B cell (primary cell): Measurements from ENCODE around the gene ARHGEF4. TPM values are rescaled to one million over a fixed set of nuclear protein-coding genes. Genes with fewer than 3 reads are reported as not detected.

Source experiments
- ATAC-seq: fragments of 200-7000 bp; cut with Tn5 transposase; one replicate; pipeline ENCODE4 v1.10.0; 2021; ENCODE audit warnings: low read depth, mild to moderate bottlenecking, moderate number of reproducible peaks, moderate library complexity
- CTCF ChIA-PET: fragments of 350-600 bp; sonication (Branson Sonifier 250); formaldehyde crosslinking; loops from one replicate; lab custom pipeline; 2021; ENCODE audit warnings: antibody characterized with exemption, inconsistent platforms; lab: Charles Lee
- POLR2A ChIA-PET: fragments of 350-600 bp; sonication (Branson Sonifier 250); formaldehyde crosslinking; loops from one replicate; lab custom pipeline; 2021; ENCODE audit warnings: antibody characterized with exemption; lab: Charles Lee
- DNase-seq: peaks from one replicate; pipeline ENCODE4 v3.0.0; 2013
- H2AFZ ChIP-seq: 2 replicates; pipeline ENCODE4 v1.6.1; 2012; ENCODE audit warnings: mild to moderate bottlenecking, low read depth, low read length; ENCODE audit not compliant: insufficient read depth, poor library complexity, severe bottlenecking
- H3K27ac ChIP-seq, 2 donors: 1 replicate in 1 of 2; 2 replicates in 1 of 2; pipeline ENCODE4 v1.5.1; 2012 to 2013; ENCODE audit warnings: low read length in 2 of 2, mild to moderate bottlenecking in 2 of 2, moderate library complexity in 1 of 2
- H3K27me3 ChIP-seq, 4 experiments: fragments of 200-600 bp in 1 of 4; sonication (generic) in 1 of 4; replicated peaks in 1 of 4; 1 replicate in 2 of 4; 2 replicates in 2 of 4; pipeline versions ENCODE4 v1.6.1 to v1.7.0; 2013 to 2016; ENCODE audit warnings: low read length in 3 of 4, mild to moderate bottlenecking in 2 of 4, mixed read lengths in 1 of 4, moderate library complexity in 1 of 4; ENCODE audit not compliant: insufficient read depth in 4 of 4, control insufficient read depth in 3 of 4; ENCODE audit errors: control extremely low read depth in 1 of 4
- H3K36me3 ChIP-seq, 2 experiments: replicated peaks in 1 of 2; 1 replicate in 1 of 2; 2 replicates in 1 of 2; pipeline versions ENCODE4 v1.6.1 to v1.7.1; 2013; ENCODE audit warnings: low read length in 1 of 2; ENCODE audit not compliant: insufficient read depth in 2 of 2, control insufficient read depth in 1 of 2; ENCODE audit errors: control extremely low read depth in 1 of 2, extremely low read depth in 1 of 2
- H3K4me1 ChIP-seq, 2 donors: fragments of 200-600 bp in 1 of 2; sonication (generic) in 1 of 2; 1 replicate in 1 of 2; 2 replicates in 1 of 2; pipeline versions ENCODE4 v1.5.1 to v1.6.1; 2013 to 2017; ENCODE audit warnings: low read length in 2 of 2; ENCODE audit not compliant: control insufficient read depth in 2 of 2, insufficient read depth in 2 of 2
- H3K4me2 ChIP-seq: replicated peaks from 2 replicates; pipeline ENCODE3; 2012; ENCODE audit warnings: mild to moderate bottlenecking, low read depth, low read length; ENCODE audit not compliant: poor library complexity, severe bottlenecking
- H3K4me3 ChIP-seq, 5 experiments: fragments of 200-600 bp in 1 of 5; sonication (generic) in 1 of 5; 1 replicate in 3 of 5; 2 replicates in 2 of 5; pipeline versions ENCODE4 v1.5.1 to v1.7.0; 2011 to 2016; ENCODE audit warnings: low read length in 4 of 5, mild to moderate bottlenecking in 4 of 5, low read depth in 2 of 5, control low read depth in 1 of 5, moderate library complexity in 1 of 5; ENCODE audit not compliant: insufficient read depth in 1 of 5; ENCODE audit errors: control extremely low read depth in 1 of 5, extremely low read depth in 1 of 5
- H3K79me2 ChIP-seq: fragments of 200-600 bp; sonication (generic); one replicate; pipeline ENCODE4 v1.6.0; 2016; ENCODE audit warnings: low read length; ENCODE audit not compliant: control insufficient read depth, insufficient read depth
- H3K9ac ChIP-seq: fragments of 200-600 bp; sonication (generic); 2 replicates; pipeline ENCODE4 v1.6.1; 2017; ENCODE audit warnings: mild to moderate bottlenecking, low read length, moderate library complexity
- H3K9me3 ChIP-seq, 3 donors: one replicate each; pipeline versions ENCODE4 v1.6.1 to v1.7.1; 2013; ENCODE audit warnings: low read length in 2 of 3; ENCODE audit not compliant: control insufficient read depth in 2 of 3, insufficient read depth in 1 of 3; ENCODE audit errors: control extremely low read depth in 1 of 3
- H4K20me1 ChIP-seq: 2 replicates; pipeline ENCODE4 v1.6.0; 2012; ENCODE audit warnings: mild to moderate bottlenecking, low read length; ENCODE audit not compliant: insufficient read depth, control insufficient read depth, poor library complexity, severe bottlenecking
- H3K27ac Mint-ChIP-seq: one replicate; pipeline ENCODE4 v1.8.0; 2021; ENCODE audit warnings: mixed read lengths
- H3K27me3 Mint-ChIP-seq: one replicate; pipeline ENCODE4 v1.8.0; 2021; ENCODE audit warnings: mixed read lengths
- H3K4me1 Mint-ChIP-seq: one replicate; pipeline ENCODE4 v1.8.0; 2021; ENCODE audit warnings: mixed read lengths
- H3K4me3 Mint-ChIP-seq: one replicate; pipeline ENCODE4 v1.8.0; 2021; ENCODE audit warnings: mixed read lengths
- H3K9me3 Mint-ChIP-seq: one replicate; pipeline ENCODE4 v1.8.0; 2022; ENCODE audit warnings: mixed read lengths; ENCODE audit not compliant: insufficient read depth
- EZH2 ChIP-seq: IDR thresholded peaks from 2 replicates; pipeline ENCODE4 v1.6.1; 2012; ENCODE audit warnings: borderline replicate concordance, low read depth, mild to moderate bottlenecking, moderate library complexity, low read length; ENCODE audit not compliant: insufficient read depth, poor library complexity, severe bottlenecking
- WGBS: methylation state at CpG from one replicate; pipeline ENCODE4 v1.1.5; 2013; ENCODE audit warnings: missing lambda C conversion rate; ENCODE audit not compliant: insufficient coverage; 5-methylcytosine and 5-hydroxymethylcytosine counted together
- intact Hi-C: fragments of 100-400 bp; cut with micrococcal nuclease; formaldehyde crosslinking; loops from one replicate; pipeline ENCODE4 v1.10.0; 2022
- polyA plus RNA-seq: library from polyadenylated mRNA; depleted of rRNA; stranded (reverse); fragments of >200 nt; gene quantifications from 2 replicates; pipeline ENCODE4 v1.2.3, GENCODE V29; 2012
- total RNA-seq, 2 donors: library from RNA; stranded (reverse); fragments of 120-200 nt in 1 of 2; gene quantifications; 1 replicate in 1 of 2; 2 replicates in 1 of 2; pipeline versions ENCODE4 v1.2.3 to v1.2.4, GENCODE V29; 2013 to 2022
- TF ChIP-seq, protein P1 (sequence below): fragments of 200-600 bp; IDR thresholded peaks from one replicate; pipeline ENCODE4 v1.8.0; 2022; ENCODE audit warnings: antibody characterized with exemption, mild to moderate bottlenecking

ARHGEF4 gene
- total and polyA plus RNA-seq, 2 donors (not counting 1 experiment from before 2014, with no cell fraction given), result 2.1 TPM; not detected in 1

- H3K4me2 ChIP-seq, result no peak overlapping the region
- WGBS, result 81% methylated on average over 5 of the region's 5 CpGs
- no peak overlapping the region for H3K4me3 ChIP-seq
- Mint-ChIP-seq H3K9me3 (no peaks in the 10 kb centered on the region), H3K4me1 (no peaks in the 10 kb centered on the region), H3K4me3 (no peak overlapping the region), H3K27me3 (peaks cover 29% of the 10 kb centered on the region), H3K27ac (no peak overlapping the region)
- ATAC-seq, result no peak
- H3K9me3 ChIP-seq, result no peaks in the 10 kb centered on the region
- H3K27me3 ChIP-seq, result peaks cover 0 to 5% (median 0%) of the 10 kb centered on the region in 4 experiments
- CTCF ChIA-PET, result interaction anchor here (0.9 kb wide), 1 partner anchor 118 kb away, joined by 3 read pairs; no protein-coding TSS in a partner anchor
- POLR2A ChIA-PET, result no interaction called here
- H3K79me2 ChIP-seq, result no peaks in the 10 kb centered on the region
- no peak overlapping the region for H3K27ac ChIP-seq
- no peak overlapping the region for H2AFZ ChIP-seq
- DNase-seq, result no peak
- H4K20me1 ChIP-seq, result no peaks in the 10 kb centered on the region
- no peak for TF ChIP-seq EZH2
- TF ChIP-seq, protein P1, sequence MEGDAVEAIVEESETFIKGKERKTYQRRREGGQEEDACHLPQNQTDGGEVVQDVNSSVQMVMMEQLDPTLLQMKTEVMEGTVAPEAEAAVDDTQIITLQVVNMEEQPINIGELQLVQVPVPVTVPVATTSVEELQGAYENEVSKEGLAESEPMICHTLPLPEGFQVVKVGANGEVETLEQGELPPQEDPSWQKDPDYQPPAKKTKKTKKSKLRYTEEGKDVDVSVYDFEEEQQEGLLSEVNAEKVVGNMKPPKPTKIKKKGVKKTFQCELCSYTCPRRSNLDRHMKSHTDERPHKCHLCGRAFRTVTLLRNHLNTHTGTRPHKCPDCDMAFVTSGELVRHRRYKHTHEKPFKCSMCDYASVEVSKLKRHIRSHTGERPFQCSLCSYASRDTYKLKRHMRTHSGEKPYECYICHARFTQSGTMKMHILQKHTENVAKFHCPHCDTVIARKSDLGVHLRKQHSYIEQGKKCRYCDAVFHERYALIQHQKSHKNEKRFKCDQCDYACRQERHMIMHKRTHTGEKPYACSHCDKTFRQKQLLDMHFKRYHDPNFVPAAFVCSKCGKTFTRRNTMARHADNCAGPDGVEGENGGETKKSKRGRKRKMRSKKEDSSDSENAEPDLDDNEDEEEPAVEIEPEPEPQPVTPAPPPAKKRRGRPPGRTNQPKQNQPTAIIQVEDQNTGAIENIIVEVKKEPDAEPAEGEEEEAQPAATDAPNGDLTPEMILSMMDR, result no peak
- no peaks in the 10 kb centered on the region for H3K4me1 ChIP-seq
- no peaks in the 10 kb centered on the region for H3K36me3 ChIP-seq
- intact Hi-C loops, result no loop called here
- no peak overlapping the region for H3K9ac ChIP-seq
These were observed 78.4 kb downstream of the ARHGEF4 start for GRCh38 chr2:130915149-130915548.

DNA sequence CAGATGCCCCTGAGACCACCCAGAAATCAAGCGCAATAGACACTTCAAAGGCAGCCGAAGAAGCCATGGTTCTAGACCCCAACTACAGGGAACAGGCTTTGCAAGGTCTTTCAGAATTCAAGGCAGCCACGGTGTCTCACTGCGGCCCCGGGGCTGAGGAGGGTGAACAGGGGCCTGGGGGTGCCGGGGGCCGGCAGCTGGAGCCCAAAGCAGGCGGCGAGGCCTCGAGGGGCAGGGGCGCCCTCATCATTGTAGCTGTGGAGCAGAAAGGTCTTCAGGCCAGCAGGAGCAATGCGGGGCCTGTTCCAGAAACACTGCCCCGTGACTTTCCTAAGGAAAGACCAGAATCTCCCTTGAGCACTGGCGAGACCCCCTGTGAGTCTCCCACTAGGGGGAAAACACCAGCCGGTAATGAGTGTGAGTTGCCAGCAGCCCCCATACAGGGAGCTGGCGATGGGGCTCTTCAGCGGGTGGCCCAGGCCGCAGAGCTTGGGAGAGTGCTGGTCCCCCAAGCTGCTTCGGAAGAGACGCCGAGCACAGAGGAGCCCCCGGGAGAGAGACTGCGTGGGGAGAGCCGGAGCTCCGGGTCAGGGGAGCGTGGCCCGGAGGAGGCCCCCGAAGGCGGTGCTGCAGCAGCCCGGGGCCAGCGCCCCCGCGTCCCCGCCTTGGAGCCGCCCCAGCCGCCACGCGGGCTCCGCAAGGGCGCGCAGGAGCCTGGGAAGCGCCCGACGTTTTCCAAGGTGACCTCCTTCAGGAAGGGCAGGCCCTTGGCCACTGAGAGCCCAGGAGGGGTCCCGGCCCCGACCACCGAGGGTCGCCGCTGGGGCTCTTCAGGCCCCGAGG lies 79.1 kb downstream of the ARHGEF4 start:
- no peaks in the 10 kb centered on the region for H3K4me1 Mint-ChIP-seq
- CTCF ChIA-PET, result interaction anchor here (0.9 kb wide), 1 partner anchor 118 kb away, joined by 3 read pairs; no protein-coding TSS in a partner anchor
- Histone ChIP-seq H3K4me1 (no peaks in the 10 kb centered on the region), H3K9me3 (no peaks in the 10 kb centered on the region), H3K9ac (no peak overlapping the region), H2AFZ (no peak overlapping the region), H3K27ac (no peak overlapping the region), H3K79me2 (no peaks in the 10 kb centered on the region), H3K4me3 (no peak overlapping the region), H3K4me2 (no peak overlapping the region), H4K20me1 (no peaks in the 10 kb centered on the region), H3K27me3 (peaks cover 0 to 5% (median 0%) of the 10 kb centered on the region in 4 experiments), H3K36me3 (no peaks in the 10 kb centered on the region)
- peaks cover 25% of the 10 kb centered on the region for H3K27me3 Mint-ChIP-seq
- H3K4me3 Mint-ChIP-seq, result no peak overlapping the region
- no peak for TF ChIP-seq EZH2
- TF ChIP-seq, protein P1, result no peak
- 47% methylated on average over 50 of the region's 50 CpGs for WGBS
- no peaks in the 10 kb centered on the region for H3K9me3 Mint-ChIP-seq
- no peak for ATAC-seq
- DNase-seq, result no peak
- H3K27ac Mint-ChIP-seq, result no peak overlapping the region
- POLR2A ChIA-PET, result no interaction called here
- intact Hi-C loops, result no loop called here
